Cardiac muscle cell (in vitro differentiated cells and primary cell): Measurements from ENCODE around the gene TNFRSF1A. TPM values are rescaled to one million over a fixed set of nuclear protein-coding genes. Genes with fewer than 3 reads are reported as not detected.

ENCODE experiments used
- DNase-seq, 2 donors: peaks; one replicate each; pipeline versions ENCODE4 v3.0.0 to v3.0.0-alpha.2; 2010 to 2017; ENCODE audit warnings: low read depth in 1 of 2, low spot score in 1 of 2
- H3K27ac ChIP-seq: fragments of 200-600 bp; sonication (generic); 2 replicates; pipeline ENCODE4 v1.5.1; 2016
- H3K27me3 ChIP-seq: fragments of 200-600 bp; sonication (generic); 2 replicates; pipeline ENCODE4 v1.6.0; 2016; ENCODE audit warnings: control low read depth
- H3K36me3 ChIP-seq: fragments of 200-600 bp; sonication (generic); 2 replicates; pipeline ENCODE4 v1.5.1; 2016; ENCODE audit warnings: control low read depth
- H3K4me1 ChIP-seq: fragments of 200-600 bp; sonication (generic); 2 replicates; pipeline ENCODE4 v1.8.1; 2017; ENCODE audit warnings: low read depth, mild to moderate bottlenecking, mixed run types
- H3K4me3 ChIP-seq: fragments of 200-600 bp; sonication (generic); 2 replicates; pipeline ENCODE4 v1.5.1; 2016; ENCODE audit warnings: mild to moderate bottlenecking
- H3K9me3 ChIP-seq: fragments of 200-600 bp; sonication (generic); 2 replicates; pipeline ENCODE4 v1.5.1; 2017; ENCODE audit warnings: low read depth, mild to moderate bottlenecking, control low read depth
- polyA plus RNA-seq: library from polyadenylated mRNA; unstranded; fragments of >200 nt; fragmentation: Nextera tagmentation; extraction: Ambion mirVana; gene quantifications from 2 replicates; pipeline ENCODE4 v1.2.1, GENCODE V29; 2016
- total RNA-seq: library from RNA; depleted of rRNA; stranded (reverse); fragments of >200 nt; gene quantifications from 2 replicates; pipeline ENCODE4 v1.2.3, GENCODE V29; 2016
- TF ChIP-seq, protein P1 (sequence below): IDR thresholded peaks from 2 replicates; pipeline ENCODE4 v1.5.1; 2012; ENCODE audit warnings: low read depth, mild to moderate bottlenecking, low read length

TNFRSF1A gene
- total RNA-seq (32.8 and 33.3 TPM in 2 replicates), polyA plus RNA-seq (41.7 and 42.3 TPM in 2 replicates)

DNA sequence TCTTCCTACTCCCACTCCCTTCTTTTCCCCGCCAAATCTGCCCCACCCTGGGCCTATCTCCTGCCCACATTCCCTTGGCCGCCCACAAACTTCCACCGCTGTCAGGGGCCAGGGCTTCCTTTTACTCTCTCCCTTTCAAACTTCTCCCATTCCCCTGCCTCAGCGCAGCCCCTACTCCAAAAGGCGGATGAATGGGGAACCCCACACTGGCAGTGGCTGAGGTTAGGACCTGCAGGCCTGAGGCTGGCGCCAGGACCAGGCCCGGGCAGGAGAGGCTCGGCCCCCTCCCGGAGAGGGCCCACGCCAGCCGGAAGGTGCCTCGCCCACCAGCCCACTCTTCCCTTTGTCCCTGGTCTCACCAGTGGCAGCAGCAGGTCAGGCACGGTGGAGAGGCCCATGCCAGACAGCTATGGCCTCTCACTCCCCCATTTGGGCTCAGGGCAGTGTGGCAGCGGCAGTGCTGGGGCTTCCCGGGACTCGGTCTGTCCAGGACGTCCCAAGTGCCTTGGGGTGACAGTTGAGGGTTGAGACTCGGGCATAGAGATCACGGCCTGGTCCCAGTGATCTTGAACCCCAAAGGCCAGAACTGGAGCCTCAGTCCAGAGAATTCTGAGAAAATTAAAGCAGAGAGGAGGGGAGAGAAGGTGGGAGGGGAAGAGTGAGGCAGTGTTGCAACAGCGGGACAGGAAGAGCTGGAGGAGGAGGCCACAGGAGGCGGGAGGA, at the start of gene TNFRSF1A:
Gene TNFRSF1A (minus strand): TSS at position 660 of the 723 bp plus-strand sequence. CDS start 262 bp downstream, at position 398.
- Histone ChIP-seq H3K27me3 (no peaks in the 10 kb centered on the region), H3K4me1 (peaks cover 39% of the 10 kb centered on the region)
- DNase-seq, result peak; percentile 64 to 93

DNA sequence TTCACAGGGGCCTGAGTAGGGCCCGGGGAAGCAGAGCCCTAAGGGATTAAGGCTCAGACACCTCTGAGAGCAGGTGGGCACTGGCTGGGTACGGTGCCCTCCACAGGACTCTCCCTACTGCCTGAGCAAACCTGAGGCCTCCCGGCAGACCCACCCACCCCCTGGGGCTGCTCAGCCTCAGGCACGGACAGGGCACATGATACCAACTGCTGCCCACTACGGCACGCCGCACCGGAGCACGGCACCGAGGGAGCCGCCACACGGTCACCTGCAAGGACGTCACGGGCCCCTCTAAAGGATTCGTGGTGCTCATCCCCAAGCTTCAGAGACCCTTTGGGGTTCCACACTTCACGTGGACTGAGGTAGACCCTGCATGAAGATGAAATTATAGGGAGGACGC, 49.1 kb upstream of the TNFRSF1A start:
- no peaks in the 10 kb centered on the region for H3K9me3 ChIP-seq
- no peak overlapping the region for H3K27ac ChIP-seq
- H3K36me3 ChIP-seq, result no peaks in the 10 kb centered on the region
- H3K4me1 ChIP-seq, result peaks cover 11% of the 10 kb centered on the region
- H3K4me3 ChIP-seq, result no peak overlapping the region
- DNase-seq, result no peak
- H3K27me3 ChIP-seq, result no peaks in the 10 kb centered on the region
- TF ChIP-seq, protein P1, sequence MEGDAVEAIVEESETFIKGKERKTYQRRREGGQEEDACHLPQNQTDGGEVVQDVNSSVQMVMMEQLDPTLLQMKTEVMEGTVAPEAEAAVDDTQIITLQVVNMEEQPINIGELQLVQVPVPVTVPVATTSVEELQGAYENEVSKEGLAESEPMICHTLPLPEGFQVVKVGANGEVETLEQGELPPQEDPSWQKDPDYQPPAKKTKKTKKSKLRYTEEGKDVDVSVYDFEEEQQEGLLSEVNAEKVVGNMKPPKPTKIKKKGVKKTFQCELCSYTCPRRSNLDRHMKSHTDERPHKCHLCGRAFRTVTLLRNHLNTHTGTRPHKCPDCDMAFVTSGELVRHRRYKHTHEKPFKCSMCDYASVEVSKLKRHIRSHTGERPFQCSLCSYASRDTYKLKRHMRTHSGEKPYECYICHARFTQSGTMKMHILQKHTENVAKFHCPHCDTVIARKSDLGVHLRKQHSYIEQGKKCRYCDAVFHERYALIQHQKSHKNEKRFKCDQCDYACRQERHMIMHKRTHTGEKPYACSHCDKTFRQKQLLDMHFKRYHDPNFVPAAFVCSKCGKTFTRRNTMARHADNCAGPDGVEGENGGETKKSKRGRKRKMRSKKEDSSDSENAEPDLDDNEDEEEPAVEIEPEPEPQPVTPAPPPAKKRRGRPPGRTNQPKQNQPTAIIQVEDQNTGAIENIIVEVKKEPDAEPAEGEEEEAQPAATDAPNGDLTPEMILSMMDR, result no peak

More for the DNA sequence above, at the start of gene TNFRSF1A:
- Histone ChIP-seq H3K4me3 (peak within 1 kb of the TSS; percentile 46), H3K9me3 (no peaks in the 10 kb centered on the region), H3K36me3 (no peaks in the 10 kb centered on the region), H3K27ac (peak within 1 kb of the TSS; percentile 80)
- TF ChIP-seq, protein P1, result no peak

DNA sequence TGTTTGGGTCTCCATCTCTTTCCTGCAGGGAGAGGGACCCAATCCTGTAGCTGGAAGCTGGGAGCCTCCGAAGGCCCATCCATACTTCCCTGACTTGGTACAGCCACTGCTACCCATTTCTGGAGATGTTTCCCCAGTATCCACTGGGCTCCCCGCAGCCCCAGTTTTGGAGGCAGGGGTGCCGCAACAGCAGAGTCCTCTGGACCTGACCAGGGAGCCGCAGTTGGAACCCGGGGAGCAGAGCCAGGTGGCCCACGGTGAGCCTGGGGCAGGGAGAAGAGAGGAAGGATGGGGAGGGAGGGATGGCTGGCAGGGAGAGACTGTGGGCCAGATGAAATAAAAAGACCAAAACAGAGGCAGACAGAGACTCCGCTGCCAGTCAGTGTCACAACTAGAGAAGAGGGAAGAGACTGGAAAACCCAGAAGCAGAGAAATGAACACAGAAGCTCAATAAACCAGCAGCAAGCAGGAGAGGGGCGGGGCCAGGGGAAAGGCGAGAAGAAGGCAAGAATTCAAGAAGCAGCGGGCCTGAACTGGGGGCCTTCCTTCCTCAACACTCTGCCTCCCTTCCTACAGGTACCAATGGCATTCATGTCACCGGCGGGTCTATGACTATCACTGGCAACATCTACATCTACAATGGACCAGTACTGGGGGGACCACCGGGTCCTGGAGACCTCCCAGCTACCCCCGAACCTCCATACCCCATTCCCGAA, 48.4 kb upstream of the TNFRSF1A start:
- Histone ChIP-seq H3K9me3 (no peaks in the 10 kb centered on the region), H3K27ac (no peak overlapping the region), H3K4me1 (peaks cover 11% of the 10 kb centered on the region), H3K4me3 (no peak overlapping the region), H3K27me3 (no peaks in the 10 kb centered on the region), H3K36me3 (no peaks in the 10 kb centered on the region)
- TF ChIP-seq, protein P1, result no peak
- no peak for DNase-seq

GRCh38 chr12:6387541-6387940, 45.7 kb upstream of the TNFRSF1A start:
- Histone ChIP-seq H3K4me1 (peaks cover 9% of the 10 kb centered on the region), H3K36me3 (no peaks in the 10 kb centered on the region), H3K4me3 (no peak overlapping the region), H3K27me3 (peaks cover 4% of the 10 kb centered on the region), H3K9me3 (no peaks in the 10 kb centered on the region), H3K27ac (no peak overlapping the region)
- TF ChIP-seq, protein P1, result no peak
- DNase-seq, result no peak

- H3K36me3 ChIP-seq, result no peaks in the 10 kb centered on the region
- TF ChIP-seq, protein P1, result no peak
- H3K4me3 ChIP-seq, result no peak overlapping the region
- no peaks in the 10 kb centered on the region for H3K9me3 ChIP-seq
- no peak overlapping the region for H3K27ac ChIP-seq
- peaks cover 4% of the 10 kb centered on the region for H3K27me3 ChIP-seq
- no peak for DNase-seq
- no peaks in the 10 kb centered on the region for H3K4me1 ChIP-seq
Observed at GRCh38 chr12:6386491-6386890, 44.6 kb upstream of the TNFRSF1A start.
